Neural cell (in vitro differentiated cells): ENCODE data around the gene ADARB1. TPM values are rescaled to one million over a fixed set of nuclear protein-coding genes. Genes with fewer than 3 reads are reported as not detected.
A peak's percentile ranks its signal among the peaks of the same experiment; 100 is the strongest.

Experiments
- H2AFZ ChIP-seq: fragments of 200-600, 300-800 bp; sonication (generic), shearing (Covaris generic); 2 replicates; pipeline ENCODE4 v1.6.0; 2014; ENCODE audit warnings: low read depth, mild to moderate bottlenecking, antibody characterized with exemption, low read length, moderate library complexity
- H3F3A ChIP-seq: fragments of 200-600 bp; shearing (Covaris generic); 2 replicates; pipeline ENCODE4 v1.6.1; 2016; ENCODE audit warnings: mild to moderate bottlenecking, moderate library complexity, mixed read lengths, antibody characterized with exemption, low read length; ENCODE audit not compliant: insufficient read depth, poor library complexity, severe bottlenecking
- H3K27ac ChIP-seq: fragments of 200-600, 300-800 bp; sonication (generic), shearing (Covaris generic); 2 replicates; pipeline ENCODE4 v1.5.1; 2014; ENCODE audit warnings: mild to moderate bottlenecking, low read length, moderate library complexity
- H3K27me3 ChIP-seq: fragments of 300-800, 200-600 bp; sonication (generic), shearing (Covaris generic); 2 replicates; pipeline ENCODE4 v1.6.0; 2014; ENCODE audit warnings: mild to moderate bottlenecking, low read depth, low read length, moderate library complexity; ENCODE audit not compliant: insufficient read depth
- H3K36me3 ChIP-seq: fragments of 300-800, 200-600 bp; sonication (generic), shearing (Covaris generic); 2 replicates; pipeline ENCODE4 v1.5.1; 2014; ENCODE audit warnings: mild to moderate bottlenecking, antibody characterized with exemption, low read length, moderate library complexity; ENCODE audit not compliant: insufficient read depth
- H3K4me2 ChIP-seq: fragments of 300-800, 200-600 bp; sonication (generic), shearing (Covaris generic); 2 replicates; pipeline ENCODE4 v1.6.0; 2014; ENCODE audit warnings: mild to moderate bottlenecking, low read length
- H3K4me3 ChIP-seq: fragments of 300-800, 200-600 bp; sonication (generic), shearing (Covaris generic); 2 replicates; pipeline ENCODE4 v1.5.1; 2014; ENCODE audit warnings: mild to moderate bottlenecking, low read length, moderate library complexity
- H3K79me2 ChIP-seq: fragments of 200-600 bp; shearing (Covaris generic); replicated peaks from 2 replicates; pipeline ENCODE4 v1.6.0; 2014; ENCODE audit warnings: mild to moderate bottlenecking, low read length, moderate library complexity; ENCODE audit not compliant: insufficient read depth
- H3K9ac ChIP-seq: fragments of 300-800, 200-600 bp; sonication (generic), shearing (Covaris generic); 2 replicates; pipeline ENCODE4 v1.6.1; 2016; ENCODE audit warnings: mild to moderate bottlenecking, low read length, mixed read lengths
- H3K9me2 ChIP-seq: fragments of 200-600 bp; shearing (Covaris generic); 2 replicates; pipeline ENCODE4 v1.6.1; 2016; ENCODE audit warnings: mild to moderate bottlenecking, low read length, mixed read lengths; ENCODE audit not compliant: insufficient read depth
- H3K9me3 ChIP-seq: fragments of 200-600, 300-800 bp; sonication (generic), shearing (Covaris generic); 2 replicates; pipeline ENCODE4 v1.6.1; 2016; ENCODE audit warnings: mild to moderate bottlenecking, mixed run types, low read length, moderate library complexity, mixed read lengths
- H4K20me1 ChIP-seq: fragments of 200-600 bp; shearing (Covaris generic); 2 replicates; pipeline ENCODE4 v1.6.1; 2016; ENCODE audit warnings: mild to moderate bottlenecking, mixed run types; ENCODE audit not compliant: insufficient read depth
- EP300 ChIP-seq: fragments of 450-650 bp; conservative IDR thresholded peaks from 2 replicates; pipeline ENCODE4 v1.6.1; 2014; ENCODE audit warnings: antibody characterized with exemption, mild to moderate bottlenecking, moderate library complexity; ENCODE audit not compliant: poor library complexity, severe bottlenecking
- EZH2 ChIP-seq: fragments of 200-600, 300-800 bp; shearing (Covaris generic), sonication (generic); IDR thresholded peaks from 2 replicates; pipeline ENCODE4 v1.6.1; 2014; ENCODE audit warnings: antibody characterized with exemption, low read length, borderline replicate concordance, mild to moderate bottlenecking; ENCODE audit not compliant: insufficient read depth, poor library complexity, severe bottlenecking
- MXI1 ChIP-seq: fragments of 450-650 bp; conservative IDR thresholded peaks from 2 replicates; pipeline ENCODE4 v1.6.1; 2014; ENCODE audit warnings: antibody characterized with exemption, mild to moderate bottlenecking; ENCODE audit not compliant: poor library complexity, severe bottlenecking
- POLR2AphosphoS5 ChIP-seq: IDR thresholded peaks from 2 replicates; pipeline ENCODE4 v1.6.1; 2012
- RAD21 ChIP-seq: fragments of 450-650 bp; conservative IDR thresholded peaks from 2 replicates; pipeline ENCODE4 v1.6.1; 2014; ENCODE audit warnings: antibody characterized with exemption, mild to moderate bottlenecking, moderate library complexity
- REST ChIP-seq: IDR thresholded peaks from 2 replicates; pipeline ENCODE4 v1.6.1; 2012; ENCODE audit warnings: borderline replicate concordance
- SMC3 ChIP-seq: fragments of 450-650 bp; conservative IDR thresholded peaks from 2 replicates; pipeline ENCODE4 v1.6.1; 2014; ENCODE audit warnings: antibody characterized with exemption, mild to moderate bottlenecking, moderate library complexity; ENCODE audit not compliant: poor library complexity
- TAF1 ChIP-seq: IDR thresholded peaks from 2 replicates; pipeline ENCODE4 v1.6.1; 2012; ENCODE audit warnings: low read depth
- polyA plus RNA-seq: library from polyadenylated mRNA; depleted of rRNA; stranded (reverse); fragments of >200 nt; gene quantifications from 2 replicates; pipeline ENCODE4 v1.2.3, GENCODE V29; 2014
- TF ChIP-seq, protein P1 (sequence below): fragments of 450-650 bp; IDR thresholded peaks from 2 replicates; pipeline ENCODE4 v1.5.1; 2014; ENCODE audit warnings: antibody characterized with exemption, mild to moderate bottlenecking, moderate library complexity; ENCODE audit not compliant: poor library complexity, severe bottlenecking

The ADARB1 gene
- polyA plus RNA-seq, 1 donor from 2014 or later, result 8.9 TPM

- no peak for TF ChIP-seq REST
- TF ChIP-seq, protein P1, sequence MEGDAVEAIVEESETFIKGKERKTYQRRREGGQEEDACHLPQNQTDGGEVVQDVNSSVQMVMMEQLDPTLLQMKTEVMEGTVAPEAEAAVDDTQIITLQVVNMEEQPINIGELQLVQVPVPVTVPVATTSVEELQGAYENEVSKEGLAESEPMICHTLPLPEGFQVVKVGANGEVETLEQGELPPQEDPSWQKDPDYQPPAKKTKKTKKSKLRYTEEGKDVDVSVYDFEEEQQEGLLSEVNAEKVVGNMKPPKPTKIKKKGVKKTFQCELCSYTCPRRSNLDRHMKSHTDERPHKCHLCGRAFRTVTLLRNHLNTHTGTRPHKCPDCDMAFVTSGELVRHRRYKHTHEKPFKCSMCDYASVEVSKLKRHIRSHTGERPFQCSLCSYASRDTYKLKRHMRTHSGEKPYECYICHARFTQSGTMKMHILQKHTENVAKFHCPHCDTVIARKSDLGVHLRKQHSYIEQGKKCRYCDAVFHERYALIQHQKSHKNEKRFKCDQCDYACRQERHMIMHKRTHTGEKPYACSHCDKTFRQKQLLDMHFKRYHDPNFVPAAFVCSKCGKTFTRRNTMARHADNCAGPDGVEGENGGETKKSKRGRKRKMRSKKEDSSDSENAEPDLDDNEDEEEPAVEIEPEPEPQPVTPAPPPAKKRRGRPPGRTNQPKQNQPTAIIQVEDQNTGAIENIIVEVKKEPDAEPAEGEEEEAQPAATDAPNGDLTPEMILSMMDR, result no peak
- no peak for TF ChIP-seq SMC3
- no peak for TF ChIP-seq POLR2AphosphoS5
- TF ChIP-seq EZH2, result no peak
- no peak for TF ChIP-seq MXI1
- TF ChIP-seq RAD21, result no peak
- TF ChIP-seq TAF1, result no peak
- no peak for TF ChIP-seq EP300
- no peak overlapping the region for H3K4me3 ChIP-seq
- no peak overlapping the region for H3K4me2 ChIP-seq
- no peaks in the 10 kb centered on the region for H3K36me3 ChIP-seq
- H3F3A ChIP-seq, result no peaks in the 10 kb centered on the region
- H3K27ac ChIP-seq, result no peak overlapping the region
- H4K20me1 ChIP-seq, result no peaks in the 10 kb centered on the region
- no peaks in the 10 kb centered on the region for H3K9me2 ChIP-seq
- no peaks in the 10 kb centered on the region for H3K79me2 ChIP-seq
- no peak overlapping the region for H3K9ac ChIP-seq
- no peak overlapping the region for H2AFZ ChIP-seq
- no peaks in the 10 kb centered on the region for H3K27me3 ChIP-seq
- no peaks in the 10 kb centered on the region for H3K9me3 ChIP-seq
These were observed 53.6 kb downstream of the ADARB1 start for GRCh38 chr21:45127937-45128336.

DNA sequence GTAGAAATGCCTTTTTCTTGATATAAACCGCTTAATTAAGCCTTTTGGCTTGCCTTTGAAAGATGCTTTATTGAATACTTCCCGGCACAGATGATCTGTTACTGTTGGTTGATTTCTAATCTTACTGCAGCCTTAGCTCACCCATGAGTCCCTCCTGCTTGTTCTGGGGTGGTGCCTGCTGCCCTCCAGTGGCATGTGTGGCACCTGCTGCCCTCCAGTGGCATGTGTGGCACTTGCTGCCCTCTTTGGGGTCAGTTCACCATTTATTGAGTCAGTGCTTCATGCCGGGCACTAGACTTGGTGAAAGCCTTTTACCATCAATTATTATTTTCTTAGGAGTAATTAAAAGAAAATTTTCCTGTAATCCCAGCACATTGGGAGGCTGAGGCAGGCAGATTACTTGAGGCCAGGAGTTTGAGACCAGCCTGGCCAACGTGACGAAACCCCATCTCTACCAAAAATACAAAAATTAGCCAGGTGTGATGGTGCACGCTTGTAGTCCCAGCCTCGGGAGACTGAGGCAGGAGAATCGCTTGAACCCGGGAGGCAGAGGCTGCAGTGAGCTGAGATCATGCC, 54.3 kb downstream of the ADARB1 start:
- Histone ChIP-seq H3K9me3 (no peaks in the 10 kb centered on the region), H3K4me3 (no peak overlapping the region), H3K4me2 (no peak overlapping the region), H3K27ac (no peak overlapping the region), H3F3A (no peaks in the 10 kb centered on the region), H4K20me1 (no peaks in the 10 kb centered on the region), H3K27me3 (no peaks in the 10 kb centered on the region), H3K9me2 (no peaks in the 10 kb centered on the region), H3K79me2 (no peaks in the 10 kb centered on the region), H3K36me3 (no peaks in the 10 kb centered on the region), H2AFZ (no peak overlapping the region), H3K9ac (no peak overlapping the region)
- TF ChIP-seq MXI1, result no peak
- peak; percentile 79 for TF ChIP-seq SMC3
- TF ChIP-seq, protein P1, result peak; percentile 82
- TF ChIP-seq REST, result no peak
- peak; percentile 84 for TF ChIP-seq RAD21
- no peak for TF ChIP-seq TAF1
- no peak for TF ChIP-seq POLR2AphosphoS5
- no peak for TF ChIP-seq EZH2
- no peak for TF ChIP-seq EP300
